Adrenal gland (tissue), 12 donors: ENCODE data around the gene APCDD1L. TPM values are rescaled to one million over a fixed set of nuclear protein-coding genes. Genes with fewer than 3 reads are reported as not detected.

Experiments
- DNase-seq, 7 donors: peaks; one replicate each; pipeline ENCODE4 v3.0.0-alpha.2; 2019 to 2020
- H3K27ac ChIP-seq, 5 donors: fragments of 200-600 bp; sonication (generic) in 4 of 5; 1 replicate in 3 of 5; 2 replicates in 2 of 5; pipeline versions ENCODE4 v1.5.1 to v1.8.0; 2016 to 2020; ENCODE audit warnings: mild to moderate bottlenecking in 1 of 5
- H3K27me3 ChIP-seq: fragments of 200-600 bp; 2 replicates; pipeline ENCODE4 v1.8.0; 2021
- H3K36me3 ChIP-seq, 2 donors: fragments of 200-600 bp; replicated peaks in 1 of 2; 1 replicate in 1 of 2; 2 replicates in 1 of 2; pipeline versions ENCODE4 v1.5.1 to v1.8.0; 2018 to 2022
- H3K4me1 ChIP-seq, 2 donors: fragments of 200-600 bp; replicated peaks in 1 of 2; 1 replicate in 1 of 2; 2 replicates in 1 of 2; pipeline versions ENCODE4 v1.5.1 to v1.8.0; 2018 to 2021
- H3K4me3 ChIP-seq, 4 donors: fragments of 200-600 bp; sonication (generic) in 3 of 4; one replicate each; pipeline ENCODE4 v1.5.1; 2016 to 2018
- H3K9me3 ChIP-seq, 3 donors: fragments of 200-600 bp; sonication (generic) in 1 of 3; replicated peaks in 1 of 3; 1 replicate in 2 of 3; 2 replicates in 1 of 3; pipeline versions ENCODE4 v1.5.1 to v1.8.0; 2016 to 2021
- POLR2A ChIP-seq, 2 donors: fragments of 450-650 bp; IDR thresholded peaks; one replicate each; pipeline ENCODE4 v1.6.1; 2017; ENCODE audit warnings: antibody characterized with exemption in 2 of 2, mild to moderate bottlenecking in 2 of 2, moderate library complexity in 1 of 2
- WGBS, 4 donors: extraction: QIAGEN DNeasy Blood & Tissue Kit in 2 of 4; methylation state at CpG; one replicate each; pipeline versions ENCODE4 v1.1.5 to v1.1.7; 2013 to 2017; 5-methylcytosine and 5-hydroxymethylcytosine counted together
- intact Hi-C, 2 donors: fragments of 100-400 bp; cut with DNase I; formaldehyde crosslinking; loops; one replicate each; pipeline versions ENCODE4 v1.14.1 to v1.15.0; 2022 to 2023
- polyA plus RNA-seq, 3 donors: library from polyadenylated mRNA; stranded (reverse); fragments of 200-250 nt in 2 of 3; fragments of 350-450 nt in 1 of 3; fragmentation: Illumina TruSeq in 1 of 3; extraction: RNeasy Lipid Tissue Mini Kit (QIAGEN cat#74804) in 1 of 3; gene quantifications; one replicate each; pipeline ENCODE4 v1.2.3, GENCODE V29; 2013 to 2014
- total RNA-seq, 9 donors: library from RNA; depleted of rRNA in 4 of 9; stranded (reverse); fragments of >200 nt in 4 of 9; fragments of 120-200 nt in 1 of 9; fragmentation: NEBNext Ultra II Directional in 1 of 9; extraction: Animal tissue kit (Norgen Biotek cat#: 25700) in 1 of 9; gene quantifications; one replicate each; pipeline versions ENCODE4 v1.1.0 to v1.2.4, GENCODE V29; 2013 to 2023
- TF ChIP-seq, protein P1 (sequence below), 6 experiments: fragments of 450-650 bp in 4 of 6; fragments of 200-600 bp in 2 of 6; sonication (generic) in 1 of 6; IDR thresholded peaks; 1 replicate in 5 of 6; 2 replicates in 1 of 6; pipeline versions ENCODE4 v1.5.1 to v1.8.0; 2016 to 2021; ENCODE audit warnings: antibody characterized with exemption in 6 of 6, mild to moderate bottlenecking in 2 of 6, moderate library complexity in 1 of 6
- donor health status: healthy with polysubstance abuse.
- donor health status: Bipolar disorder and iron deficiency.
- donor health status: DM: yes; HTN: yes; CAD: no.
- donor health status: DM: no; HTN: no; CAD: no.
- donor health status: DM: no; HTN: no; CAD: no.
- donor health status: DM: yes; HTN: yes; CAD: no.

Gene APCDD1L
- total and polyA plus RNA-seq, 12 donors: 0.06 to 0.96 (median 0.27) TPM; not detected in 4

GRCh38 chr20:58546756-58547622 lies 31.8 kb upstream of the APCDD1L start:
- peak in 1 of 7 donors; percentile 38 for DNase-seq
- H3K4me3 ChIP-seq: no peak overlapping the region
- TF ChIP-seq, protein P1, sequence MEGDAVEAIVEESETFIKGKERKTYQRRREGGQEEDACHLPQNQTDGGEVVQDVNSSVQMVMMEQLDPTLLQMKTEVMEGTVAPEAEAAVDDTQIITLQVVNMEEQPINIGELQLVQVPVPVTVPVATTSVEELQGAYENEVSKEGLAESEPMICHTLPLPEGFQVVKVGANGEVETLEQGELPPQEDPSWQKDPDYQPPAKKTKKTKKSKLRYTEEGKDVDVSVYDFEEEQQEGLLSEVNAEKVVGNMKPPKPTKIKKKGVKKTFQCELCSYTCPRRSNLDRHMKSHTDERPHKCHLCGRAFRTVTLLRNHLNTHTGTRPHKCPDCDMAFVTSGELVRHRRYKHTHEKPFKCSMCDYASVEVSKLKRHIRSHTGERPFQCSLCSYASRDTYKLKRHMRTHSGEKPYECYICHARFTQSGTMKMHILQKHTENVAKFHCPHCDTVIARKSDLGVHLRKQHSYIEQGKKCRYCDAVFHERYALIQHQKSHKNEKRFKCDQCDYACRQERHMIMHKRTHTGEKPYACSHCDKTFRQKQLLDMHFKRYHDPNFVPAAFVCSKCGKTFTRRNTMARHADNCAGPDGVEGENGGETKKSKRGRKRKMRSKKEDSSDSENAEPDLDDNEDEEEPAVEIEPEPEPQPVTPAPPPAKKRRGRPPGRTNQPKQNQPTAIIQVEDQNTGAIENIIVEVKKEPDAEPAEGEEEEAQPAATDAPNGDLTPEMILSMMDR (IDR thresholded peaks at IDR 0.05): no peak
- TF ChIP-seq POLR2A (IDR thresholded peaks at IDR 0.05): no peak
- 65 to 75% (median 70%) methylated on average over 14 to 19 of the region's 19 CpGs for WGBS, 4 donors
- H3K36me3 ChIP-seq: no peaks in the 10 kb centered on the region
- peaks cover 5 to 7% of the 10 kb centered on the region in 2 donors for H3K4me1 ChIP-seq
- H3K27ac ChIP-seq: peak overlapping the region in 1 of 5 donors; percentile 50
- no peaks in the 10 kb centered on the region for H3K9me3 ChIP-seq
- intact Hi-C loops: no loop called here
- peaks cover 6% of the 10 kb centered on the region for H3K27me3 ChIP-seq

- no peaks in the 10 kb centered on the region for H3K9me3 ChIP-seq
- no peak for TF ChIP-seq POLR2A (IDR thresholded peaks at IDR 0.05)
- TF ChIP-seq, protein P1 (IDR thresholded peaks at IDR 0.05): no peak
- peaks cover 5 to 7% of the 10 kb centered on the region in 2 donors for H3K4me1 ChIP-seq
- intact Hi-C loops: no loop called here
- H3K36me3 ChIP-seq: no peaks in the 10 kb centered on the region
- H3K27ac ChIP-seq: peak overlapping the region in 1 of 5 donors; percentile 50
- H3K4me3 ChIP-seq: no peak overlapping the region
- peak in 1 of 7 donors; percentile 35 for DNase-seq
- 81 to 96% (median 90%) methylated on average over 4 to 5 of the region's 5 CpGs for WGBS, 4 donors
- H3K27me3 ChIP-seq: peaks cover 6% of the 10 kb centered on the region
Observed at GRCh38 chr20:58546416-58546711, 31.2 kb upstream of the APCDD1L start.

- TF ChIP-seq POLR2A (IDR thresholded peaks at IDR 0.05): no peak
- TF ChIP-seq, protein P1 (IDR thresholded peaks at IDR 0.05): no peak
- DNase-seq: peak in 2 of 7 donors; percentile 6 to 40
- 87 to 91% (median 90%) methylated on average over 17 of the region's 17 CpGs for WGBS, 4 donors
- Histone ChIP-seq H3K4me1 (peaks cover 5 to 7% of the 10 kb centered on the region in 2 donors), H3K9me3 (no peaks in the 10 kb centered on the region), H3K27me3 (peaks cover 6% of the 10 kb centered on the region), H3K4me3 (no peak overlapping the region), H3K36me3 (no peaks in the 10 kb centered on the region), H3K27ac (peak overlapping the region in 1 of 5 donors; percentile 50)
- intact Hi-C loops: no loop called here
Observed at GRCh38 chr20:58545565-58546415, 30.6 kb upstream of the APCDD1L start.

DNA sequence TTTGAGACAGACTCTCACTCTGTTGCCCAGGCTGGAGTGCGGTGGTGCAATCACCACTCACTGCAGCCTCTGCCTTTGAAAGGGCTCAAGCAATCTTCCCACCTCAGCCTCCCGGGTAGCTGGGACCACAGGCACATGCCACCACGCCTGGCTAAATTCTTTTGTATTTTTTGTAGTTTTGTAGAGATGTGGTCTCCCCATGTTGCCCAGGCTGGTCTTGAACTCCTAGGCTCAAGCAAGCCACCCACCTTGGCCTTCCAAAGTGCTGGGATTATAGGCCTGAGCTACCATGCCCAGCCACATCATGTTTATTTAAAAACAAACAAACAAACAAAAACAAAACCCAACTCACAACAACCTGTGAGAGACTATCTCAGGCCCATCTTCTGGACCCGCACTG lies 29.7 kb upstream of the APCDD1L start:
- Histone ChIP-seq H3K27ac (no peak overlapping the region), H3K9me3 (no peaks in the 10 kb centered on the region), H3K36me3 (no peaks in the 10 kb centered on the region), H3K4me1 (peaks cover 0 to 2% of the 10 kb centered on the region in 2 donors), H3K4me3 (no peak overlapping the region), H3K27me3 (peaks cover 6% of the 10 kb centered on the region)
- TF ChIP-seq, protein P1 (IDR thresholded peaks at IDR 0.05): no peak
- TF ChIP-seq POLR2A (IDR thresholded peaks at IDR 0.05): no peak
- intact Hi-C loops: no loop called here
- DNase-seq: peak in 2 of 7 donors; percentile 2 to 23
- 89 to 100% (median 94%) methylated on average over 4 of the region's 4 CpGs for WGBS, 4 donors
